Body of pancreas (tissue), 4 donors: ENCODE data around the gene CHIT1. TPM values are rescaled to one million over a fixed set of nuclear protein-coding genes. Genes with fewer than 3 reads are reported as not detected.

Source experiments
- ATAC-seq: fragments of 150-250 bp; one replicate; pipeline ENCODE4 v1.9.1; 2016
- DNase-seq, 4 donors: peaks; one replicate each; pipeline ENCODE4 v3.0.0-alpha.2; 2019
- H3K27ac ChIP-seq, 4 donors: fragments of 200-600 bp; sonication (generic); 1 replicate in 3 of 4; 2 replicates in 1 of 4; pipeline versions ENCODE4 v1.5.1 to v1.6.1; 2016 to 2019; ENCODE audit warnings: mild to moderate bottlenecking in 1 of 4, mixed read lengths in 1 of 4, moderate library complexity in 1 of 4
- H3K27me3 ChIP-seq, 2 donors: fragments of 200-600 bp; sonication (generic); one replicate each; pipeline ENCODE4 v1.6.0; 2016; ENCODE audit warnings: mild to moderate bottlenecking in 1 of 2
- H3K36me3 ChIP-seq, 2 donors: fragments of 200-600 bp; sonication (generic); replicated peaks in 1 of 2; 2 replicates each; pipeline ENCODE4 v1.5.1; 2016; ENCODE audit warnings: low read depth in 2 of 2; ENCODE audit not compliant: insufficient read depth in 1 of 2
- H3K4me1 ChIP-seq: fragments of 200-600 bp; sonication (generic); one replicate; pipeline ENCODE4 v1.6.0; 2016
- H3K4me3 ChIP-seq, 2 donors: fragments of 200-600 bp; sonication (generic); 1 replicate in 1 of 2; 2 replicates in 1 of 2; pipeline ENCODE4 v1.5.1; 2016 to 2019
- H3K9me3 ChIP-seq, 3 donors: fragments of 200-600 bp; sonication (generic); 1 replicate in 2 of 3; 2 replicates in 1 of 3; pipeline ENCODE4 v1.5.1; 2016
- CTCF ChIP-seq, 7 experiments: fragments of 450-650 bp in 4 of 7; fragments of 200-600 bp in 3 of 7; sonication (generic) in 3 of 7; IDR thresholded peaks; one replicate each; pipeline ENCODE4 v1.5.1; 2016 to 2019; ENCODE audit warnings: antibody characterized with exemption in 7 of 7
- POLR2A ChIP-seq, 3 donors: fragments of 450-650 bp; IDR thresholded peaks; one replicate each; pipeline ENCODE4 v1.6.1; 2016; ENCODE audit warnings: antibody characterized with exemption in 3 of 3, mild to moderate bottlenecking in 2 of 3
- WGBS, 2 donors: methylation state at CpG; one replicate each; pipeline ENCODE4 v1.1.5; 2017; 5-methylcytosine and 5-hydroxymethylcytosine counted together
- intact Hi-C: fragments of 100-400 bp; cut with DNase I; formaldehyde crosslinking; loops from one replicate; pipeline ENCODE4 v1.15.1; 2023
- total RNA-seq, 2 donors: library from RNA; depleted of rRNA; stranded (reverse); fragments of >200 nt; gene quantifications; one replicate each; pipeline ENCODE4 v1.1.0, GENCODE V29; 2016

The CHIT1 gene
- total RNA-seq, 2 donors from 2014 or later, result 0.26 TPM; not detected in 1

- H3K4me3 ChIP-seq, result no peak overlapping the region
- TF ChIP-seq POLR2A (IDR thresholded peaks at IDR 0.05) (no peak), CTCF (IDR thresholded peaks at IDR 0.05) (no peak)
- no peaks in the 10 kb centered on the region for H3K9me3 ChIP-seq
- no peak for DNase-seq
- no peak overlapping the region for H3K27ac ChIP-seq
- H3K27me3 ChIP-seq, result no peaks in the 10 kb centered on the region
- 47 to 56% methylated on average over 7 of the region's 9 CpGs for whole genome bisulfite sequencing, 2 donors
- ATAC-seq, result no peak
- intact Hi-C loops, result no loop called here
- peaks cover 23% of the 10 kb centered on the region for H3K4me1 ChIP-seq
- no peaks in the 10 kb centered on the region for H3K36me3 ChIP-seq
Observed at GRCh38 chr1:203177470-203178039, 51.9 kb downstream of the CHIT1 start.

- Histone ChIP-seq H3K9me3 (no peaks in the 10 kb centered on the region), H3K4me1 (peaks cover 26% of the 10 kb centered on the region), H3K36me3 (no peaks in the 10 kb centered on the region), H3K27ac (no peak overlapping the region), H3K4me3 (no peak overlapping the region), H3K27me3 (no peaks in the 10 kb centered on the region)
- ATAC-seq (no peak), DNase-seq (no peak)
- WGBS, 2 donors, result 79 to 87% methylated on average over 6 of the region's 6 CpGs
- TF ChIP-seq CTCF (IDR thresholded peaks at IDR 0.05) (no peak), POLR2A (IDR thresholded peaks at IDR 0.05) (no peak)
- intact Hi-C loops, result no loop called here
Observed at GRCh38 chr1:203177036-203177405, 52.5 kb downstream of the CHIT1 start.

GRCh38 chr1:203176273-203177035 lies 53.0 kb downstream of the CHIT1 start:
- intact Hi-C loops, result no loop called here

GRCh38 chr1:203175827-203176241 lies 53.6 kb downstream of the CHIT1 start:
- Histone ChIP-seq H3K27ac (no peak overlapping the region), H3K36me3 (no peaks in the 10 kb centered on the region), H3K4me1 (peaks cover 26% of the 10 kb centered on the region), H3K4me3 (no peak overlapping the region), H3K9me3 (no peaks in the 10 kb centered on the region), H3K27me3 (no peaks in the 10 kb centered on the region)
- peak in 3 of 4 donors; percentile 30 to 54 (median 35) for DNase-seq
- intact Hi-C loops, result no loop called here
- TF ChIP-seq CTCF (IDR thresholded peaks at IDR 0.05) (no peak), POLR2A (IDR thresholded peaks at IDR 0.05) (no peak)
- ATAC-seq, result no peak
- 44 to 88% methylated on average over 4 to 9 of the region's 9 CpGs for WGBS, 2 donors

More at GRCh38 chr1:203176273-203177035, 53.0 kb downstream of the CHIT1 start:
- WGBS, 2 donors, result 75 to 80% methylated on average over 8 to 9 of the region's 9 CpGs
- no peak for DNase-seq
- Histone ChIP-seq H3K27me3 (no peaks in the 10 kb centered on the region), H3K4me1 (peaks cover 26% of the 10 kb centered on the region), H3K27ac (no peak overlapping the region), H3K9me3 (no peaks in the 10 kb centered on the region), H3K4me3 (no peak overlapping the region), H3K36me3 (no peaks in the 10 kb centered on the region)
- TF ChIP-seq CTCF (IDR thresholded peaks at IDR 0.05), result no peak
- TF ChIP-seq POLR2A (IDR thresholded peaks at IDR 0.05), result no peak
- ATAC-seq, result no peak
